Stimulated activated CD4-positive, alpha-beta T cell treated with anti-CD3 and anti-CD28 coated beads, Interleukin-12 subunit alpha, Interleukin-12 subunit beta, amount 100 ng/mL, for 24 hours (primary cell): ENCODE data around the gene KCNC3.
A peak's percentile ranks its signal among the peaks of the same experiment; 100 is the strongest.
"Not testable (repeated sequence)": the region's sequence is repeated elsewhere in the genome, so short reads cannot be mapped to it uniquely, and the experiment has no call there.

ENCODE experiments used
- DNase-seq, 2 experiments: peaks; one replicate each; pipeline ENCODE4 v3.0.0-alpha.2; 2020; ENCODE audit warnings: low read depth in 2 of 2

Gene KCNC3

GRCh38 chr19:50353487-50353880, 24.3 kb upstream of the KCNC3 start:
- not testable (repeated sequence) for DNase-seq

- no peak for DNase-seq
Measured at GRCh38 chr19:50352242-50352641, 23.1 kb upstream of the KCNC3 start.

DNA sequence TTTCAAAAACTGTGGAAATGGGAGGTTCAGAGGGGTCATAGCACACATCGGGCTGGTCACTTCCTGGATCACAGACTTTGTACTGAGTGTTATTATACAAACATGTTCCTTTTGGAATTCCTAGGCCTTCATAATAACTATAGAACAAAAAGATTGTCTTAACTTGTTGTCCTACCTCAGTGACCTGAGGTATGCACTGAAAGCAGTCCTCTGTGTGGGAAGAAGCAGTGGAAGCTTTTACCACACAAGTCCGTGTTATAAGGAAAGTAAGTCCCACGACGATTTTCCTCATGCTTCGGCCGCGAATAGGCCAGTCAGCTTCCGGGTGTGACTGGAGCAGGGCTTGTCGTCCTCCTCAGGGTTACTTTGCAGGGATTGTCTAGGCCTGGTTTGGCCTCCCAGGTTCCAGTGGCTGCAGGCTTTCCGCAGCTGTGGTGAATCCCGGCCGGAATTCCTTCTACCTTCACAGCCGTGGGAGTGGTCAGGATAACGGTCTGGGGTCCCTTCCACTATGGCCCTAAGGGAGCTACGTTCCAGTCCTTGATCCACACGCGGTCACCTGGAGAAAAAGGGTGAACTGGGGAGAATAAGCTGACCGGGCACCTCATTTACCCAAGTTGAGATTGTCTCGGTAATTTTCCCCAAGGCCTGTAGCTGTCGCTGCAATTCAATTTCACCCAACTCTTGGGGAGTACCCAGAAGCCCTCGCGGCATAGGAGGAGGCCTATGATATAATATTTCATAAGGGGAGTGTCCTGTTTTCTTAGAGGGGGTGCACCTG, 20.3 kb upstream of the KCNC3 start:
- DNase-seq, result no peak

DNA sequence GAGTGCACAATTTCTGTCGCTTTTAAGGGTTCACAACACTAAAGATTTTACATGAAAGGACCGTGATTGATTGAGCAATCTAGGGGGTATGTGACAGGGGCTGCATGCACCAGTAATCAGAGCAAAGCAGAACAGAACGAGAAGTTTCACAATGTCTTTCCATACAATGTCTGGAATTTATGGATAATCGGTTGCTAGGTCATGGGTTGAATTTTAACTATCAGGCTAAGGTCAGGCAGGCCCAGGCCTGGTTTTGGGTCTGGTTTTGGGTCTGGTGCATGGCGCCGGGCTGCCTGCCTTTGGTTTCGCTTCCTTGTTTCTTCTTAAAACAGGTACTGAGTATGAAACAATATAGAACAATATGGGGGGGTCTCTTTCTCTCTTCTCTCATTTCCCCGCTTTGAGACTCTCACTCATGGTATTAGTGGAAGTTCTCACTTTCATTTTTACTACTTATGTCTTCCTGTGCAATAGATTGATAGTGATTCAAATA, 18.0 kb upstream of the KCNC3 start:
- not testable (repeated sequence) for DNase-seq

DNA sequence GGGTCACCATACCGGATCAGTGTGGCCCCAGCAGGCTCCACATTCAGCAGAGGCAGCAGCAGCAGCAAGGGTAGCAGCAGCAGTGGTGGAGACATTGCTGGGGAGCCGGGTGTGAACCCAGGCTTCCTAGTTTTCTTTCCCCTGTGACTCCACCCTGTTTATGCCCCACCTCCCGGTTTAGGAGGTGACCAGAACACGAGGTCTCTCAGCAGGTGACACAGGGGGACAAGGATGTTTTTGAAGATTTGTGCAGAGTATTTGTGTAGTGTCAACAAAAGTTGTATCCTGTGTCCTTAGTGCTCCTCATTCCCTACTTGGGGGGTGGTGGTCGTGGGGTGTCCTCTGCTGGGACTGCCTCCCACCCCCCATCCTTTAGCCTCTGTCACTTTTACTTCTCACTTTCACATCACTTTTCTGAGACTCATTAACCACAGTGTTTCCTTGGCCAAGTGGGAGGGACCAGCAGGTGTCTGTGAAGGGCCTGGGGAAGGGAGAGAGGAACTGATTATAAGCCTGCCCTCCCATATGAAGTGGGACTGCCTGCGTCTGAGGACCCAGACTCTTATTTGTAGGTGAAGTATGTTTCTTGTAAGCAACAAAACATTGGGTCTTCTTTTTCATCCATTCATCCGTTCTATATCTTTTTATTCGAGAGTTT, 15.6 kb upstream of the KCNC3 start:
- no peak for DNase-seq

- no peak for DNase-seq
Measured at GRCh38 chr19:50341091-50341564, 12.0 kb upstream of the KCNC3 start.

DNA sequence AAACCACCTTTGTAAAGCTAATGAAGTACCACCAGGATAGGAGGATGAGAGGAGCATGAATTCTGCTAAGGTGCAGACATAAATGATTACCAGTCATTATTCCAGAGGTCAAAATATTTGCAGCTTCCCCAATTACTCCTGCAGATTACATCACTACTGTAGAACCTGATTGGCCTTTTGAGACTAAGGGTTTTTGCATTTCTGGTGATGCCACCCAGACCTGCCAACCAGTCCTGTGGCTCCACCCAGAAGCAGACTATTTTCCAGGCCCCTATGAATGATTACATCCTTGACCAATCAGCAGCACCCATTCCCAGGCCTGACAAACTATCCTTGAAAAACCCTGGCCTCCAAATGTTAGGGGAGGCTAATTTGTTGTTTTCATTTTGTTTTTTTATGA, 11.2 kb upstream of the KCNC3 start:
- DNase-seq, result no peak

DNA sequence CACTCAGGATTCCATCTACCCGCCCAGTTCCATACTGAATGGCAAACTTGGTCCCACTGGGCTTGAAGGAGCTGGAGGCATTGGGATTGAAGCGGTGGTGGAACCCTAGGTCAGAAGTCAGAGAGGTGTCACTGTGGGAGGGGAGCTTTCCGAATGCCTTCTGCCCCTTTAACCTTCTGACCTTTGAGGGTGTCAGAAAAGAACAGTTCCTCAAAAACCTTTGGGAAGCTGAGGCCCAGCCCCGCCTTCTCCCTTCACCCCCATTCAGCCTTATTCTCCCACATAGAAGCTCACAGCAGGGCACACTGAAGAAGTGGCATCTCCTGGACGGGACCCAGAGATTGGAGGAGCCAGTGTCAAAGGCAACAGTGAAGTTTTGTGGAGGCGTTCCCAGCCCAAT, 7.9 kb upstream of the KCNC3 start:
- DNase-seq, result not testable (repeated sequence)

DNA sequence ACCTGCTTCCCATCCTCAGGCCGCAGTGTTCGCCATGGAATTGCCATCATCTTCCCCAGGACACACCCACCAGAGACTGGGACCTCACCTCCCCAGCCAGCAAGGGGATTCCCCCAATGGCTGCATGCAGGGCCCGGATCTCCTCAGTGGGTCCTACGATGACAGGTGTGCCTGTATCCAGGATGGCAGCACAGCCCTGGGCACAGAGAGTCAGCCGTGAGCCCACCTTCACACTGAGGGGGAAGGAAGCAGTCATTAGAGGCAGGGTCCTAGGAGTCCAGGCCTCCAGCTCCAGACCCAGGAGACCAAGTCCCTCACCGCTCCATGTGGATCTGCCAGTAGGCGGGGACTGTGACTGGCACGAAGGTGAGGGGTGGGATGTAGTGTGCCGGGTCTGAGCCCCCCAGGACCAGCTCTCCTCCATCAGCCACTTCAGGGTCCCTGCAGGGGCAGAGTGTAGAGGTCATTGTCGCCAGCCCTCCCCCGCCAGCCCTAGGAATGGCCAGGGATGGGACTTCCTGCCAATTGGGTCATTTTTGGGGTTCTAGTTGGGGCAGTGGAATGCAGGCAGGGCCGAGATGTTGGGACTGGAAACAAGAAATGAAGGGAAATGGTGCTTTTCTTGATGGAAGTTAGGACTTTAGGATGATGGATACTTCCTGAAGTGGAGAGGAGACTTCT, 5.7 kb upstream of the KCNC3 start:
- no peak for DNase-seq

- DNase-seq, result peak; percentile 68 to 75
Measured at GRCh38 chr19:50333737-50334617, 4.8 kb upstream of the KCNC3 start.

DNA sequence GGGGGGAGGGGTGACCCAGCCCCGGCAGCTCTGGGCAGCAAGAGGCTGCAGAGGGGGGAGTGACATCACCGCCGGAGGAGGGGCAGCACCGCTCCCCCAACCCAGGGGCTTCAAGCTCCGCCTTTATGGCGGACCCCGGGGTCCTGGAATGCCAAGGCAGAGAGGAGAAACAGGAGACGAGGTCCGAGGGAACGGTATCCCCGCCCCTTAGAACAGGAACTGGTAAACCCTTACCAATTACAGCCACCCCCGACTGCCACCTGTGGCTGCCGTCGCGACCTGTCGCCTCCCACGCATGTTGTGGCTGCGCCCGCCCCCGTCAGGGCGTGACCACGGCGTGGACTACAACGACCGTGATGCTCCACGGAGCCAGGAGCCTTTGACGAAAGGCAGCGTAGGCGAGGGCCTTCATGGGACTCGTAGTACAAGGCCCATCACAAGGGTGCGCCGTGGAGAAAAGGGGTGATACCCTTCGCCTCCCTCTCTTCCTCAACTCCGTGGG, 4.1 kb upstream of the KCNC3 start:
- peak; percentile 88 to 92 for DNase-seq

GRCh38 chr19:50332244-50333038, 3.3 kb upstream of the KCNC3 start:
- DNase-seq, result no peak

DNA sequence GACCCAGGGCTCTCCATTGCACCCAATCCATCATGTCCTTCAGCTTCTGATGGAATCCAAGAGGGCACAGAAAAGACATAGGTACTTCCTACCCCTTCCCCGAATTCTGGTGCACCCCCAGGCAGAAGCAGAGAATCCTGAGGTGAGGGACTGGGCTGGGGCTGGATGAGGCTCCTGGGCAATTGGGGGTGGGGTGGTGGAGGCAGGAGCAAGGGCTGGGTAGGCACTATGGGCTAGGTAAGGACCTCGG, 2.7 kb upstream of the KCNC3 start:
- no peak for DNase-seq

GRCh38 chr19:50331221-50331993, 2.2 kb upstream of the KCNC3 start:
- DNase-seq, result no peak

DNA sequence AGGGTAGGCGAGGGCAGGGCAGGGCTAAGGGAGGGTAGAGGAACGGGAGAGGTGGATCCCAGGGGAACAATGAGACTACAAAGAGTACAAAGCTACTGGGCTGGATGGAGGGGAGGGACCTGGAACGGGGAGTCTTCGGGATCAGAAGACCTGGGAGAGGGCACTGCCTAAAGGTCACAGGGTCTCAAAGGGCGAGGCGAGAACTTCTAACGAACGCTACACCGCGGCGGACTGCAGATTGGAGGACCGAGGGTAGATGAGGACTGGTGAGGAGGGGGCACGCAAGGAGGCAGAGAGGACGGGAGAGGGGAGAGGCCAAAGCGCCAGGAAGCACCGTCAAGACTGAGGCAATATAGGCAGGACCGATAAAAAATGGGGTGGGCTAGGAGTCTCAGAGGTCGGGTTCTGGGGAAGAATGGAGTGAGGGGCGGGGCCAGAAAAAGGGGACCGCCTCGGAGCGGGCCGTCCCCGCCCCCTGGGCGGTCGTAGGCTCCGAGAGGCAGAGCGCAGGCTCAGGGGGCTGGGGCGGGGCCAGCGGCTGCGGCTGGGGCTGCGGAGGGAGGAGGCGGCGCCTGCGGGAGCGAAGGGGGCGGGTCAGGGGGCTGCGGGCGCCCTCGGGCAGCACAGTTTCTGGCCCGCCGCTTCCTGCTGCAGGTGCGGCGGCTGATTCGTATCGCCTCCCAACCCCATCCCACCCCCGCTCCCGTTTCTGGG, 1.3 kb upstream of the KCNC3 start:
- DNase-seq, result peak; percentile 64 to 77

- DNase-seq, result not testable (repeated sequence)
Measured at GRCh38 chr19:50329926-50330294, 733 bp upstream of the KCNC3 start.

GRCh38 chr19:50328873-50329145, 368 bp downstream of the KCNC3 start:
- no peak for DNase-seq

GRCh38 chr19:50328224-50328872, 829 bp downstream of the KCNC3 start:
- no peak for DNase-seq
